Measurements from ENCODE around the gene NUBPL. TPM values are rescaled to one million over a fixed set of nuclear protein-coding genes. Genes with fewer than 3 reads are reported as not detected.
"Not testable (repeated sequence)": the region's sequence is repeated elsewhere in the genome, so short reads cannot be mapped to it uniquely, and the experiment has no call there.

Gene NUBPL
- total RNA-seq, 1 experiment from 2014 or later, result 26.8 TPM

GRCh38 chr14:31659278-31659677, 98.1 kb downstream of the NUBPL start:
- in situ Hi-C loops (cut with HindIII; ENCODE audit: low sequenced_read_pairs), result no loop called here
- DNase-seq (ENCODE audit: low spot score), result no peak

- no peak for DNase-seq (ENCODE audit: low spot score)
These were observed 99.0 kb downstream of the NUBPL start for GRCh38 chr14:31660191-31660590.

GRCh38 chr14:31660728-31661127, 99.5 kb downstream of the NUBPL start:
- DNase-seq (ENCODE audit: low spot score), result no peak
- in situ Hi-C loops (cut with HindIII; ENCODE audit: low sequenced_read_pairs), result no loop called here

More at GRCh38 chr14:31660191-31660590, 99.0 kb downstream of the NUBPL start:
- in situ Hi-C loops (cut with HindIII; ENCODE audit: low sequenced_read_pairs), result no loop called here

- in situ Hi-C loops (cut with HindIII; ENCODE audit: low sequenced_read_pairs), result no loop called here
These were observed 107.1 kb downstream of the NUBPL start for GRCh38 chr14:31668348-31668747.

GRCh38 chr14:31672709-31673108, 111.5 kb downstream of the NUBPL start:
- DNase-seq (ENCODE audit: low spot score), result no peak
- in situ Hi-C loops (cut with HindIII; ENCODE audit: low sequenced_read_pairs), result no loop called here

More at GRCh38 chr14:31668348-31668747, 107.1 kb downstream of the NUBPL start:
- DNase-seq (ENCODE audit: low spot score), result no peak

- DNase-seq (ENCODE audit: low spot score), result no peak
- in situ Hi-C loops (cut with HindIII; ENCODE audit: low sequenced_read_pairs), result no loop called here
These were observed 115.8 kb downstream of the NUBPL start for GRCh38 chr14:31677052-31677451.

GRCh38 chr14:31677630-31678029, 116.4 kb downstream of the NUBPL start:
- in situ Hi-C loops (cut with HindIII; ENCODE audit: low sequenced_read_pairs), result no loop called here
- DNase-seq (ENCODE audit: low spot score), result no peak

GRCh38 chr14:31678421-31679249, 117.4 kb downstream of the NUBPL start:
- in situ Hi-C loops (cut with HindIII; ENCODE audit: low sequenced_read_pairs), result no loop called here
- no peak for DNase-seq (ENCODE audit: low spot score)

- in situ Hi-C loops (cut with HindIII; ENCODE audit: low sequenced_read_pairs), result no loop called here
- DNase-seq (ENCODE audit: low spot score), result no peak
These were observed 121.6 kb downstream of the NUBPL start for GRCh38 chr14:31682768-31683167.

- no peak for DNase-seq (ENCODE audit: low spot score)
- in situ Hi-C loops (cut with HindIII; ENCODE audit: low sequenced_read_pairs), result no loop called here
These were observed 126.5 kb downstream of the NUBPL start for GRCh38 chr14:31687726-31688125.

GRCh38 chr14:31690056-31690455, 128.9 kb downstream of the NUBPL start:
- in situ Hi-C loops (cut with HindIII; ENCODE audit: low sequenced_read_pairs), result no loop called here
- no peak for DNase-seq (ENCODE audit: low spot score)

- in situ Hi-C loops (cut with HindIII; ENCODE audit: low sequenced_read_pairs), result no loop called here
- DNase-seq (ENCODE audit: low spot score), result no peak
These were observed 131.2 kb downstream of the NUBPL start for GRCh38 chr14:31692376-31692781.

- no peak for DNase-seq (ENCODE audit: low spot score)
- in situ Hi-C loops (cut with HindIII; ENCODE audit: low sequenced_read_pairs), result no loop called here
These were observed 135.2 kb downstream of the NUBPL start for GRCh38 chr14:31696378-31696777.

GRCh38 chr14:31699809-31700208, 138.6 kb downstream of the NUBPL start:
- no peak for DNase-seq (ENCODE audit: low spot score)
- in situ Hi-C loops (cut with HindIII; ENCODE audit: low sequenced_read_pairs), result no loop called here

- in situ Hi-C loops (cut with HindIII; ENCODE audit: low sequenced_read_pairs), result no loop called here
- DNase-seq (ENCODE audit: low spot score), result no peak
These were observed 139.3 kb downstream of the NUBPL start for GRCh38 chr14:31700282-31701074.

- no peak for DNase-seq (ENCODE audit: low spot score)
- in situ Hi-C loops (cut with HindIII; ENCODE audit: low sequenced_read_pairs), result no loop called here
These were observed 140.9 kb downstream of the NUBPL start for GRCh38 chr14:31702130-31702529.

- in situ Hi-C loops (cut with HindIII; ENCODE audit: low sequenced_read_pairs), result no loop called here
- no peak for DNase-seq (ENCODE audit: low spot score)
These were observed 141.9 kb downstream of the NUBPL start for GRCh38 chr14:31703056-31703455.

- no peak for DNase-seq (ENCODE audit: low spot score)
- in situ Hi-C loops (cut with HindIII; ENCODE audit: low sequenced_read_pairs), result no loop called here
These were observed 144.5 kb downstream of the NUBPL start for GRCh38 chr14:31705731-31706130.

GRCh38 chr14:31708661-31709060, 147.5 kb downstream of the NUBPL start:
- in situ Hi-C loops (cut with HindIII; ENCODE audit: low sequenced_read_pairs); DNase-seq (ENCODE audit: low spot score): not testable (repeated sequence)
